Transverse colon (tissue), 4 donors: ENCODE measurements around the gene TGFB1I1. TPM values are rescaled to one million over a fixed set of nuclear protein-coding genes. Genes with fewer than 3 reads are reported as not detected.
A peak's percentile ranks its signal among the peaks of the same experiment; 100 is the strongest.

Experiments
- DNase-seq: peaks from one replicate; pipeline ENCODE4 v3.0.0-alpha.2; 2019
- H3K27ac ChIP-seq, 4 donors: fragments of 200-600 bp; sonication (generic); 2 replicates each; pipeline ENCODE4 v1.5.1; 2016 to 2018; ENCODE audit warnings: inconsistent platforms in 4 of 4
- H3K27me3 ChIP-seq: fragments of 200-600 bp; sonication (generic); 2 replicates; pipeline ENCODE4 v1.5.1; 2017; ENCODE audit warnings: inconsistent platforms
- H3K36me3 ChIP-seq, 4 donors: fragments of 200-600 bp; sonication (generic); 2 replicates each; pipeline ENCODE4 v1.5.1; 2017 to 2019; ENCODE audit warnings: inconsistent platforms in 4 of 4
- H3K4me1 ChIP-seq, 4 donors: fragments of 200-600 bp; sonication (generic); 2 replicates each; pipeline ENCODE4 v1.5.1; 2017 to 2020; ENCODE audit warnings: inconsistent platforms in 4 of 4
- H3K4me3 ChIP-seq, 4 donors: fragments of 200-600 bp; sonication (generic); 1 replicate in 1 of 4; 2 replicates in 3 of 4; pipeline versions ENCODE4 v1.5.1 to v1.6.1; 2017 to 2019; ENCODE audit warnings: inconsistent platforms in 4 of 4
- H3K9me3 ChIP-seq, 2 donors: fragments of 200-600 bp; sonication (generic); 2 replicates each; pipeline ENCODE4 v1.5.1; 2017 to 2019; ENCODE audit warnings: inconsistent platforms in 2 of 2
- CTCF ChIP-seq, 5 experiments: fragments of 200-600 bp in 3 of 5; fragments of 450-650 bp in 2 of 5; sonication (generic) in 3 of 5; IDR thresholded peaks; 1 replicate in 2 of 5; 2 replicates in 3 of 5; pipeline ENCODE4 v1.5.1; 2016 to 2017; ENCODE audit warnings: antibody characterized with exemption in 5 of 5, inconsistent platforms in 3 of 5, mild to moderate bottlenecking in 2 of 5, moderate library complexity in 1 of 5
- EP300 ChIP-seq: sonication (generic); formaldehyde crosslinking; IDR thresholded peaks from one replicate; pipeline ENCODE4 v1.6.1; 2017; ENCODE audit warnings: antibody characterized with exemption, low read depth
- POLR2A ChIP-seq: fragments of 450-650 bp; IDR thresholded peaks from one replicate; pipeline ENCODE4 v1.6.1; 2016; ENCODE audit warnings: antibody characterized with exemption, mild to moderate bottlenecking, moderate library complexity
- POLR2AphosphoS5 ChIP-seq, 3 donors: sonication (generic); formaldehyde crosslinking; IDR thresholded peaks; one replicate each; pipeline ENCODE4 v1.6.1; 2016; ENCODE audit warnings: antibody characterized with exemption in 3 of 3
- WGBS, 2 donors: methylation state at CpG; one replicate each; pipeline ENCODE4 v1.1.5; 2018; ENCODE audit warnings: low coverage in 1 of 2; 5-methylcytosine and 5-hydroxymethylcytosine counted together
- in situ Hi-C, 4 donors: fragments of 200-750 bp; cut with MboI; loops; one replicate each; pipeline versions ENCODE4 v1.15.0 to v1.15.1; 2017; ENCODE audit warnings: low sequenced_read_pairs in 3 of 4, low pct_ligation_motif_present in 1 of 4, low pct_unique_long_range_greater_than_20kb in 1 of 4
- intact Hi-C: fragments of 100-400 bp; cut with DNase I; formaldehyde crosslinking; loops from one replicate; pipeline ENCODE4 v1.15.1; 2023; ENCODE audit warnings: low total_unique reads
- total RNA-seq, 4 donors: library from RNA; depleted of rRNA; stranded (reverse); fragments of >200 nt; gene quantifications; one replicate each; pipeline ENCODE4 v1.1.0, GENCODE V29; 2016

TGFB1I1 gene
- total RNA-seq: 100 to 1,000 TPM in 1 of 4 donors, 10 to 100 TPM in 3; 43.0 to 102 (median 61.4) TPM

- H3K9me3 ChIP-seq: no peaks in the 10 kb centered on the region
- H3K27ac ChIP-seq: peak within 1 kb of the TSS; percentile 90 to 98 (median 93)
- in situ Hi-C loops (loop anchor here in 2 of 4 donors (25.0 kb wide), 2 partner anchors 415 to 485 kb away; partner anchors contain the start of gene HSD3B7 (in 1 of the 2)), intact Hi-C loops (no loop called here)
- H3K4me3 ChIP-seq: peak within 1 kb of the TSS; percentile 58 to 80 (median 66)
- TF ChIP-seq POLR2A: no peak
- TF ChIP-seq POLR2AphosphoS5 (IDR thresholded peaks at IDR 0.05): peak in 2 of 3 donors; percentile 25 to 37
- H3K4me1 ChIP-seq: peaks cover 13 to 48% (median 36%) of the 10 kb centered on the region in 4 donors
- no peaks in the 10 kb centered on the region for H3K36me3 ChIP-seq
- peak; percentile 68 for DNase-seq
- 0 to 3% methylated on average over 6 to 37 of the region's 63 CpGs for WGBS, 2 donors
- no peaks in the 10 kb centered on the region for H3K27me3 ChIP-seq
These were observed at the start of gene TGFB1I1 for GRCh38 chr16:31471875-31472708. TGFB1I1 (plus strand) TSS chr16:31472152; CDS start chr16:31472189, 37 bp downstream.

GRCh38 chr16:31423241-31423640 lies 48.7 kb upstream of the TGFB1I1 start:
- H3K9me3 ChIP-seq: no peaks in the 10 kb centered on the region
- H3K27me3 ChIP-seq: no peaks in the 10 kb centered on the region
- H3K27ac ChIP-seq: no peak overlapping the region
- H3K4me1 ChIP-seq: peaks cover 0 to 5% (median 3%) of the 10 kb centered on the region in 4 donors
- intact Hi-C loops (no loop called here), in situ Hi-C loops (no loop called here)
- no peak for TF ChIP-seq POLR2A
- TF ChIP-seq EP300: no peak
- no peak for TF ChIP-seq POLR2AphosphoS5 (IDR thresholded peaks at IDR 0.05)
- no peak for TF ChIP-seq CTCF (IDR thresholded peaks at IDR 0.05)
- no peak overlapping the region for H3K4me3 ChIP-seq
- H3K36me3 ChIP-seq: no peaks in the 10 kb centered on the region
- DNase-seq: no peak
- 57 to 59% methylated on average over 1 to 3 of the region's 3 CpGs for WGBS, 2 donors

GRCh38 chr16:31423801-31424200 lies 48.2 kb upstream of the TGFB1I1 start:
- 79% methylated on average over 12 of the region's 12 CpGs; no CpG with 5 or more reads in 1 of the 2 donors for WGBS, 2 donors
- in situ Hi-C loops: no loop called here
- DNase-seq: no peak
- no peaks in the 10 kb centered on the region for H3K9me3 ChIP-seq
- intact Hi-C loops: no loop called here
- TF ChIP-seq POLR2A (no peak), POLR2AphosphoS5 (IDR thresholded peaks at IDR 0.05) (no peak), CTCF (IDR thresholded peaks at IDR 0.05) (no peak), EP300 (no peak)
- H3K36me3 ChIP-seq: no peaks in the 10 kb centered on the region
- no peak overlapping the region for H3K4me3 ChIP-seq
- no peak overlapping the region for H3K27ac ChIP-seq
- H3K27me3 ChIP-seq: no peaks in the 10 kb centered on the region
- H3K4me1 ChIP-seq: peaks cover 0 to 5% (median 3%) of the 10 kb centered on the region in 4 donors

- TF ChIP-seq CTCF (IDR thresholded peaks at IDR 0.05): no peak
- TF ChIP-seq POLR2AphosphoS5 (IDR thresholded peaks at IDR 0.05): no peak
- no peak for TF ChIP-seq POLR2A
- no peak for TF ChIP-seq EP300
- in situ Hi-C loops (loop anchor here in 2 of 4 donors (25.0 kb wide), 2 partner anchors 240 to 440 kb away; partner anchors contain the start of genes HSD3B7 (in 2 of the 2) and FUS (in 1 of the 2)), intact Hi-C loops (no loop called here)
- Histone ChIP-seq H3K27me3 (no peaks in the 10 kb centered on the region), H3K9me3 (no peaks in the 10 kb centered on the region), H3K27ac (no peak overlapping the region), H3K4me1 (peaks cover 0 to 5% (median 3%) of the 10 kb centered on the region in 4 donors), H3K36me3 (no peaks in the 10 kb centered on the region), H3K4me3 (peak overlapping the region in 3 of 4 donors; percentile 15 to 42 (median 18))
- peak; percentile 45 for DNase-seq
- WGBS, 2 donors: 64% methylated on average over 49 of the region's 83 CpGs; no CpG with 5 or more reads in 1 of the 2 donors
These were observed 44.3 kb upstream of the TGFB1I1 start for GRCh38 chr16:31427441-31428278.
